Hepatic stellate cell (primary cell): Measurements from ENCODE around the gene AMOT.

Experiments used
- DNase-seq: peaks from one replicate; pipeline ENCODE4 v3.0.0; 2011; ENCODE audit warnings: low spot score

AMOT gene

GRCh38 chrX:112738347-112739033 lies 102.1 kb downstream of the AMOT start:
- no peak for DNase-seq

GRCh38 chrX:112736310-112736709 lies 104.3 kb downstream of the AMOT start:
- no peak for DNase-seq

- DNase-seq: no peak
These were observed 105.5 kb downstream of the AMOT start for GRCh38 chrX:112735147-112735546.

GRCh38 chrX:112734290-112734689 lies 106.3 kb downstream of the AMOT start:
- DNase-seq: no peak

GRCh38 chrX:112731793-112732192 lies 108.8 kb downstream of the AMOT start:
- no peak for DNase-seq
